PC-3 (cell line): ENCODE data around the gene CYLD. TPM values are rescaled to one million over a fixed set of nuclear protein-coding genes. Genes with fewer than 3 reads are reported as not detected.

ENCODE experiments used
- ATAC-seq: fragments of 200-7000 bp; cut with Tn5 transposase; 2 replicates; pipeline ENCODE4 v1.9.1; 2020; ENCODE audit warnings: mild to moderate bottlenecking, moderate library complexity
- BruUV-seq: library from RNA; stranded (reverse); fragments of 400-500 nt; replicated peaks from 2 replicates; lab custom pipeline; 2021; lab: Mats Ljungman, UMichigan
- CTCF ChIA-PET: fragments of 300-600 bp; sonication (Branson Sonifier 250); formaldehyde crosslinking; loops from one replicate; lab custom pipeline; 2022; ENCODE audit warnings: antibody characterized with exemption; lab: Charles Lee
- POLR2A ChIA-PET: fragments of 300-600 bp; sonication (Branson Sonifier 250); formaldehyde crosslinking; loops from one replicate; lab custom pipeline; 2022; ENCODE audit warnings: antibody characterized with exemption; ENCODE audit not compliant: unreplicated experiment; lab: Charles Lee
- DNase-seq: peaks from one replicate; pipeline ENCODE4 v3.0.0-alpha.2; 2015
- H2AFZ ChIP-seq: fragments of 300-600 bp; sonication (generic); 2 replicates; pipeline ENCODE4 v1.6.0; 2016; ENCODE audit warnings: antibody characterized with exemption, low read length
- H3F3A ChIP-seq: fragments of 300-600 bp; sonication (generic); one replicate; pipeline ENCODE4 v1.6.0; 2017; ENCODE audit warnings: antibody characterized with exemption, low read length, control low read depth, mild to moderate bottlenecking; ENCODE audit not compliant: unreplicated experiment
- H3K27ac ChIP-seq: fragments of 300-600 bp; sonication (generic); 2 replicates; pipeline ENCODE4 v1.5.1; 2016; ENCODE audit warnings: mild to moderate bottlenecking, low read length
- H3K27me3 ChIP-seq: fragments of 300-600 bp; sonication (generic); 2 replicates; pipeline ENCODE4 v1.6.1; 2016; ENCODE audit warnings: low read length, mixed read lengths
- H3K36me3 ChIP-seq: fragments of 300-600 bp; sonication (generic); 2 replicates; pipeline ENCODE4 v1.6.1; 2016; ENCODE audit warnings: low read depth, mixed run types, low read length, mixed read lengths
- H3K4me1 ChIP-seq: fragments of 300-600 bp; sonication (generic); 2 replicates; pipeline ENCODE4 v1.5.1; 2016; ENCODE audit warnings: low read length; ENCODE audit not compliant: insufficient read depth
- H3K4me2 ChIP-seq: fragments of 300-600 bp; sonication (generic); 2 replicates; pipeline ENCODE4 v1.6.0; 2016; ENCODE audit warnings: low read length
- H3K4me3 ChIP-seq: fragments of 300-600 bp; sonication (generic); 2 replicates; pipeline ENCODE4 v1.5.1; 2016; ENCODE audit warnings: mild to moderate bottlenecking, low read length, mixed read lengths
- H3K79me2 ChIP-seq: fragments of 300-600 bp; sonication (generic); 2 replicates; pipeline ENCODE4 v1.6.1; 2017; ENCODE audit warnings: low read length, mixed read lengths
- H3K9ac ChIP-seq: fragments of 300-600 bp; sonication (generic); 2 replicates; pipeline ENCODE4 v1.6.0; 2016; ENCODE audit warnings: mild to moderate bottlenecking, low read length
- H3K9me2 ChIP-seq: fragments of 300-600 bp; sonication (generic); replicated peaks from 2 replicates; pipeline ENCODE4 v1.6.1; 2016; ENCODE audit warnings: mixed run types, low read length, mixed read lengths
- H3K9me3 ChIP-seq: fragments of 300-600 bp; sonication (generic); 2 replicates; pipeline ENCODE4 v1.6.1; 2016; ENCODE audit warnings: low read length, mixed read lengths
- H4K20me1 ChIP-seq: fragments of 300-600 bp; sonication (generic); 2 replicates; pipeline ENCODE4 v1.6.1; 2016; ENCODE audit warnings: low read length, mixed read lengths
- EZH2 ChIP-seq: fragments of 300-600 bp; sonication (generic); IDR thresholded peaks from one replicate; pipeline ENCODE4 v1.6.1; 2017; ENCODE audit warnings: antibody characterized with exemption, mild to moderate bottlenecking, low read length; ENCODE audit not compliant: unreplicated experiment
- EZH2phosphoT487 ChIP-seq: fragments of 300-600 bp; sonication (generic); IDR thresholded peaks from 2 replicates; pipeline ENCODE4 v1.6.1; 2018; ENCODE audit warnings: mild to moderate bottlenecking, antibody characterized with exemption, low read length, borderline replicate concordance
- intact Hi-C: fragments of 100-400 bp; cut with micrococcal nuclease; formaldehyde crosslinking; loops from 2 replicates; pipeline ENCODE4 v1.9.0; 2023
- total RNA-seq: library from RNA; depleted of rRNA; stranded (reverse); fragments of >200 nt; gene quantifications from 2 replicates; pipeline ENCODE4 v1.2.3, GENCODE V29; 2014
- TF ChIP-seq, protein P1 (sequence below): fragments of 300-600 bp; sonication (generic); conservative IDR thresholded peaks from 2 replicates; pipeline ENCODE4 v1.5.1; 2017; ENCODE audit warnings: antibody characterized with exemption, low read depth, mild to moderate bottlenecking, low read length

Gene CYLD
- total RNA-seq, 1 experiment from 2014 or later: 8.6 TPM

DNA sequence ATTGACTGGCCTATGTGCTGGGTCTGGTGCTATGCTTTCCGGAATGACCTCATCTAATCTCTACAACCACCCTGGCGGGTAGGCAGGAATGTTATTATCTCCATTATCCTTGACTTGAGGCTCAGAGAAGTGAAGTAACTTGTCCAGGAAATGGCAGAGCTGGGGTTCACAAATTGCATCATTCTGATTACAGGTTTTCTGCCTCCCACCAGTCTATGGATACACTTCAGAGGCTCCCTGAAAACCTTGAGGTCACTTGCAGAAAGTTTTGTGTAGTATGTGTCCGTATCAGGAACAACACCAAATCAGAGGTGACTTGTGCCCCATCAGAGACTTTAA lies 29.4 kb upstream of the CYLD start:
- Histone ChIP-seq H3K9me3 (no peaks in the 10 kb centered on the region), H3K4me2 (no peak overlapping the region), H3K27ac (no peak overlapping the region), H3K4me1 (no peaks in the 10 kb centered on the region), H3K27me3 (no peaks in the 10 kb centered on the region), H2AFZ (no peak overlapping the region), H4K20me1 (no peaks in the 10 kb centered on the region), H3F3A (no peaks in the 10 kb centered on the region), H3K4me3 (no peak overlapping the region), H3K9me2 (no peaks in the 10 kb centered on the region), H3K9ac (no peak overlapping the region), H3K79me2 (no peaks in the 10 kb centered on the region), H3K36me3 (no peaks in the 10 kb centered on the region)
- ChIA-PET CTCF (no interaction called here), POLR2A (no interaction called here)
- BruUV-seq: no TSS peak
- ATAC-seq (no peak), DNase-seq (no peak)
- intact Hi-C loops: no loop called here
- TF ChIP-seq EZH2 (no peak), EZH2phosphoT487 (no peak)
- TF ChIP-seq, protein P1, sequence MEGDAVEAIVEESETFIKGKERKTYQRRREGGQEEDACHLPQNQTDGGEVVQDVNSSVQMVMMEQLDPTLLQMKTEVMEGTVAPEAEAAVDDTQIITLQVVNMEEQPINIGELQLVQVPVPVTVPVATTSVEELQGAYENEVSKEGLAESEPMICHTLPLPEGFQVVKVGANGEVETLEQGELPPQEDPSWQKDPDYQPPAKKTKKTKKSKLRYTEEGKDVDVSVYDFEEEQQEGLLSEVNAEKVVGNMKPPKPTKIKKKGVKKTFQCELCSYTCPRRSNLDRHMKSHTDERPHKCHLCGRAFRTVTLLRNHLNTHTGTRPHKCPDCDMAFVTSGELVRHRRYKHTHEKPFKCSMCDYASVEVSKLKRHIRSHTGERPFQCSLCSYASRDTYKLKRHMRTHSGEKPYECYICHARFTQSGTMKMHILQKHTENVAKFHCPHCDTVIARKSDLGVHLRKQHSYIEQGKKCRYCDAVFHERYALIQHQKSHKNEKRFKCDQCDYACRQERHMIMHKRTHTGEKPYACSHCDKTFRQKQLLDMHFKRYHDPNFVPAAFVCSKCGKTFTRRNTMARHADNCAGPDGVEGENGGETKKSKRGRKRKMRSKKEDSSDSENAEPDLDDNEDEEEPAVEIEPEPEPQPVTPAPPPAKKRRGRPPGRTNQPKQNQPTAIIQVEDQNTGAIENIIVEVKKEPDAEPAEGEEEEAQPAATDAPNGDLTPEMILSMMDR: no peak

DNA sequence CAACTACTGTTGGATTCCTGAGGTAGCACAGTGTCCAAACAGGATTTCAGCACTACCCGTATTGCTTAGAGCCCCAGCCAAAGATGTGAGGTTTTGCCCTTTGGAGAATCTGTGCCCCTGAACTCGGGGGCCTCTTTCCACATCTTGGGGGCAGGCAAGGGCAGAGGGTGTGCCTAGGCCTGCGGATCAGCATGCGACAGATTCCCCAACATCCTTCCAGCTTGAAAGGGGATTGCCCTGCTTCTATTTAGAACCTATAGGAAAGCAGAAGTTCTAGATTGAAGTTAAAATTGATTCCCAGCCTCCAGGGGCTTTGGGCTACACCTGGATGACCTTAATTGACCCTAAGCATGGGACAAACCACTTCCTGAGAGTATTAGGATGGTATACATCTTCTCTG lies 28.9 kb upstream of the CYLD start:
- H3K4me1 ChIP-seq: no peaks in the 10 kb centered on the region
- H3K27ac ChIP-seq: no peak overlapping the region
- DNase-seq: no peak
- H3K9me2 ChIP-seq: no peaks in the 10 kb centered on the region
- POLR2A ChIA-PET: no interaction called here
- no peaks in the 10 kb centered on the region for H3K79me2 ChIP-seq
- no peak for ATAC-seq
- H3K27me3 ChIP-seq: no peaks in the 10 kb centered on the region
- H4K20me1 ChIP-seq: no peaks in the 10 kb centered on the region
- intact Hi-C loops: no loop called here
- H3K4me2 ChIP-seq: no peak overlapping the region
- no peaks in the 10 kb centered on the region for H3K9me3 ChIP-seq
- no peak overlapping the region for H3K9ac ChIP-seq
- H3K4me3 ChIP-seq: no peak overlapping the region
- H2AFZ ChIP-seq: no peak overlapping the region
- no TSS peak for BruUV-seq
- no peaks in the 10 kb centered on the region for H3F3A ChIP-seq
- CTCF ChIA-PET: no interaction called here
- TF ChIP-seq, protein P1: no peak
- TF ChIP-seq EZH2phosphoT487 (no peak), EZH2 (no peak)
- H3K36me3 ChIP-seq: no peaks in the 10 kb centered on the region

DNA sequence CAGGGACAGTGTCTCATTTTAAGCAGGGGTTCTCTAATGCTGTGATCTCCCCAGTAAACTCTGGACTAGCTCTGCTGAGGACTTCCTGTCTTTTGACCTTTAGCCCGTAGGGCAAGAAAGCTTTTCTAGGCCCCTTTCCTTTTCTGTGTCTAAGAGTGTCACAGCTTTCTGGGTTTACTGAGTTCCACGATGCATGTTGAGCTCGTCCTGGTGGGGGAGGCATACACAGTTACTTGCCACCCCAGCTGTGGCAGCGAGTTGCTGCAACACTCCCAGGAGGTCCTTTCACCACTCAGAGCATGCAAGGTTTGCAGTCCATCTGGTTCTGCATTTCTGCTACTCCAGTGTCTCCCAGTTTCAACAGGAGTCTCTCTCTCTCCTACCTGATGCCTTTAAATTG lies 24.8 kb upstream of the CYLD start:
- Histone ChIP-seq H4K20me1 (no peaks in the 10 kb centered on the region), H3K4me3 (no peak overlapping the region), H3K27ac (no peak overlapping the region), H2AFZ (no peak overlapping the region), H3K9me2 (no peaks in the 10 kb centered on the region), H3K79me2 (no peaks in the 10 kb centered on the region), H3K4me1 (peaks cover 11% of the 10 kb centered on the region), H3F3A (no peaks in the 10 kb centered on the region), H3K4me2 (no peak overlapping the region), H3K27me3 (no peaks in the 10 kb centered on the region), H3K9me3 (no peaks in the 10 kb centered on the region), H3K36me3 (no peaks in the 10 kb centered on the region), H3K9ac (no peak overlapping the region)
- BruUV-seq: no TSS peak
- DNase-seq (no peak), ATAC-seq (no peak)
- no peak for TF ChIP-seq EZH2
- TF ChIP-seq, protein P1: no peak
- intact Hi-C loops: no loop called here
- ChIA-PET POLR2A (no interaction called here), CTCF (no interaction called here)
